Measurements from ENCODE around the gene SCGN.

GRCh38 chr6:25620391-25620790, 31.6 kb upstream of the SCGN start:
- TF ChIP-seq BHLHE40 (IDR thresholded peaks at IDR 0.05; ENCODE audit: low read depth, low read length), result no peak
- TF ChIP-seq CHD1 (IDR thresholded peaks at IDR 0.05; ENCODE audit: low read depth, low read length), result no peak
- no peak for TF ChIP-seq MXI1 (IDR thresholded peaks at IDR 0.05; ENCODE audit: borderline replicate concordance, low read depth, low read length)
- no peak for TF ChIP-seq CTCF (conservative IDR thresholded peaks at IDR 0.05; ENCODE audit: low read depth, low read length)
- no peak for TF ChIP-seq POLR2A (IDR thresholded peaks at IDR 0.05; ENCODE audit: low read depth, low read length)
- no peak for TF ChIP-seq RFX5 (IDR thresholded peaks at IDR 0.05; ENCODE audit: low read depth, low read length)
